Neural progenitor cell (in vitro differentiated cells): ENCODE data around the gene PLAC8.

ENCODE experiments used
- EZH2 ChIP-seq: fragments of 200-600 bp; sonication (generic); IDR thresholded peaks from 2 replicates; pipeline ENCODE4 v1.6.1; 2017; ENCODE audit warnings: antibody characterized with exemption, mild to moderate bottlenecking, moderate library complexity
- EZH2phosphoT487 ChIP-seq: fragments of 200-600 bp; sonication (generic); IDR thresholded peaks from 2 replicates; pipeline ENCODE4 v1.6.1; 2017; ENCODE audit warnings: antibody characterized with exemption
- TF ChIP-seq, protein P1 (sequence below): fragments of 200-600 bp; sonication (generic); IDR thresholded peaks from 2 replicates; pipeline ENCODE4 v1.5.1; 2017; ENCODE audit warnings: antibody characterized with exemption, mild to moderate bottlenecking

DNA sequence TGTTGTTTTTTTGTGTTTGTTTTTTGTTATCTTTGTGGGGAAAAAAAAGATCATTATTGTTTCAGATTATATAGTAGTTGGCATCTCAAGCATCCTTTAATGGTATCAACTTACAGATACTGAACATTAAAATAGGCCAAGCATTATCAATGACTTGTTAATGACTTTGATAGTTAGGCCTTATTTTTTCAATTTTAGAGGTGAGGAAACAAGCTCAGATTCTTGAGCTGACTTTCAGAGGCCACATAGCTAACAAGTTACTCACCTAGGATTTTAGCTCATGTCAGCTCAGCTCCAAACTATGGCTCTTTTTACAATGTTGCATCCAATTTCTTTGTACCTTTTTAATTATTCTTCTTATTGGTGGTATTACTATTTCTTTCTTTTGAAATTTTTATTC, 471 bp upstream of the PLAC8 start:
- TF ChIP-seq, protein P1, sequence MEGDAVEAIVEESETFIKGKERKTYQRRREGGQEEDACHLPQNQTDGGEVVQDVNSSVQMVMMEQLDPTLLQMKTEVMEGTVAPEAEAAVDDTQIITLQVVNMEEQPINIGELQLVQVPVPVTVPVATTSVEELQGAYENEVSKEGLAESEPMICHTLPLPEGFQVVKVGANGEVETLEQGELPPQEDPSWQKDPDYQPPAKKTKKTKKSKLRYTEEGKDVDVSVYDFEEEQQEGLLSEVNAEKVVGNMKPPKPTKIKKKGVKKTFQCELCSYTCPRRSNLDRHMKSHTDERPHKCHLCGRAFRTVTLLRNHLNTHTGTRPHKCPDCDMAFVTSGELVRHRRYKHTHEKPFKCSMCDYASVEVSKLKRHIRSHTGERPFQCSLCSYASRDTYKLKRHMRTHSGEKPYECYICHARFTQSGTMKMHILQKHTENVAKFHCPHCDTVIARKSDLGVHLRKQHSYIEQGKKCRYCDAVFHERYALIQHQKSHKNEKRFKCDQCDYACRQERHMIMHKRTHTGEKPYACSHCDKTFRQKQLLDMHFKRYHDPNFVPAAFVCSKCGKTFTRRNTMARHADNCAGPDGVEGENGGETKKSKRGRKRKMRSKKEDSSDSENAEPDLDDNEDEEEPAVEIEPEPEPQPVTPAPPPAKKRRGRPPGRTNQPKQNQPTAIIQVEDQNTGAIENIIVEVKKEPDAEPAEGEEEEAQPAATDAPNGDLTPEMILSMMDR = no peak
- no peak for TF ChIP-seq EZH2
- no peak for TF ChIP-seq EZH2phosphoT487
